Fibroblast of peridontal ligament (primary cell): ENCODE results near the gene RUNX2.

Experiments used
- DNase-seq: peaks from one replicate; pipeline ENCODE4 v3.0.0-alpha.2; 2010; ENCODE audit errors: extremely low read depth

RUNX2 gene

DNA sequence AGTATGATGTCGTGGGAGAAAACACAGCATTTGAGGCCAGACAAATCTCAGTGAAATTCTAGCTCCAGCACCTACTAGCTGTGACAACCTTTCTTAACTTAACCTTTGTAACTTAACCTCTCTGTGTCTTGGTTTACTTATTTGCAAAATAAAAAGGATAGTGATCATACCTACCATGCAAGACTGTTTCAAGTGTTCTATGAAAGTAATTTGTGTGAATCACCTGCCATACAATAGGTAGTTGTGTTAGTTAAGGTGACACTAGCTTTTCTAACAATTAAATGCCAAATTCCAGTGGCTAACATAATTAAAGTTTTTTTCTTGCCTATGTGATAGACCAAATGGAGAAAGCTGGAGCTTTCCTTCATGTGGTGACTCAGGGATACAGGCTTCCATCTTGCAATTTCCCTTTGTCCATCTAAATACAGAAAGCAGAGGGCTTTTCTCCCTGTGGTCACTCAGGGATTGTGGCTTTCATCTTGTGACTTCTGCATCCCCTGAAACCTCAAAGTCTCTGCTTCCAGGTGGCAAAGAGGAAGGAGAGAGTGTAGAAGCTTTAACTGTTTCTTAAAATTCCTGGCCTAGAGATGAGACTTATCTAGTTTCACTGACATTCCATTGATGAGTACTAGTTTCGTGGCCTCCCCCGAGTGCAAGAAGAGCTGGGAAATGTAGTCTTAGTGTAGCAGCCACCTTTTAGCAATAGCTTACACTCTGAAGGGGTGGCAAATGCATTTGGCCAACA, 376.1 kb downstream of the RUNX2 start:
- DNase-seq = peak; percentile 28

GRCh38 chr6:45705137-45705855, 377.2 kb downstream of the RUNX2 start:
- DNase-seq = no peak

GRCh38 chr6:45706319-45706718, 378.2 kb downstream of the RUNX2 start:
- no peak for DNase-seq

DNA sequence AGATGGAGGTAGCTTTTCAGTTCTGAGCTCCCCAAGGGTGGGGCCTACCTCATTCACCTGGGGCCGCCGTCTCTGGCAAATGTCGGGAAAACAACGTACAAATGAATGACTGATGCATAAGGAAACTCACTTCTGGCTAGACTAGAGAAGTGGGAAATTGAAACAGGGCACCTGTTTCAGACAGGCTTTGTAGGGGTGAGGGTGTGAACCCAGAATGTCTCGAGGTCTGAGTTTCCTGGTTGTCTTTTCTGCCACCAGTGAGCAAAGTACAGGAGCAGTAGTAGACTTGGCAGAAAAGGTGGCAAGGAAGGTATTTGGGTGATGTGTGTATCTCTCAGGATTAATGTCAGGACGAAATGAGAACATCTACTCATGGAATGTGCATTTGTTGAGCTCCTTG, 379.0 kb downstream of the RUNX2 start:
- no peak for DNase-seq

DNA sequence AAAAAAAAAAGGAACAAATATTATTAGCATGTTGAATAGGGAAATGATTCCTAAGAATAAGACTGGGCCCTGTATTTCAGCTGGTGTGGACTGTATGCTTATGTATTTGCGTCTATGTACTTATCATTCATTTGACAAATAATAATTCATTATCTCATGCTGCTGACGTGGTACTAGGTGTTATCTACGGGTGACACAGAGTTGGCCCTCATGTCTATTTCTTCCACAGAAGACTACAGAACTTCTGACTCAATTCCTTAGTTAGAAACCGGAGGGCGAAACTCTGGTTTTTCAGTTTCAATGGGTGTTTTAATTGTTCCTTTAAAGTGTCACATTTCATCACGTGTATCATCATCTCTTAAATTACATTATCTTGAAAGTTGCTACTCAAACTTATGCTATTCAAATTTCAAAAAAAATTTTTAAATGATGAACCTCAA, 381.7 kb downstream of the RUNX2 start:
- DNase-seq = no peak

DNA sequence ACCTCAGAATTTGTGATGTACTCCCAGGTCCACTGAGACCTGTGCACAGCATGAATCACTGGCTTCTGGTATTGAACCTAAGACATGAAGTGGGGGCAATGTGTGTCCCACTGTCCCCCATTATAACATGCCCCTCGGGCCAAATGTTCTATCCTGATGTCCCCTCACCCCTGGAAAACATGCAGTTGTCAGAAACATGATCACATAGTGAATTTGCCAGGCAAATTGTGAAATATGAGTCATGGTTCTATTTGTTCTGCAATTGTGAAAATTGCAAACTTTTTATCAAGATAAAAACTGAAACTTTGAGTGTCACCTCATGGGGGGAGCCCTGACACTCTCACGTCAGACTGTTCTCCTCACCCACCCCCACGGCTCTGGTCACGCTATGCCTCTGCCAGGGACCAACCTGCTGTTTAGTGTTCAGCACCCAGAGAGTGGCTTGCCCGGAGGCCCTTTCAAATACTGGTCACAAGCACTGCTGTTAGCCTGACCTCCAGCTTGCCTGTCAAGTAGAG, 382.2 kb downstream of the RUNX2 start:
- peak; percentile 67 for DNase-seq

DNA sequence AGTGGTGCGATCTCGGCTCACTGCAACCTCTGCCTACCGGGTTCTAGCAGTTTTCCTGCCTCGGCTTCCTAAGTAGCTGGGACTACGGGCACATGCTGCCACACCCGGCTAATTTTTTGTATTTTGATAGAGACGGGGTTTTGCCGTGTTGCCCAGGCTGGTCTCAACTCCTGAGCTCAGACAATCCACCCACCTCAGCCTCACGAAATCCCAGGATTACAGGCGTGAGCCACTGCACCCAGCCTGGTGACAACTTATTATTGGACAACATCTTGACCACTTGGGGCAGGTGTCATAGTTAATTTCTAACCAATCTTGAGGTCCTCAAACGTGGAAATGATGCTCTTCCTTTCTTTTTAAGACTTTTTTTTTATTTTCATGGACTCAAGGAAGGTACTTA, 383.9 kb downstream of the RUNX2 start:
- DNase-seq = no peak

DNA sequence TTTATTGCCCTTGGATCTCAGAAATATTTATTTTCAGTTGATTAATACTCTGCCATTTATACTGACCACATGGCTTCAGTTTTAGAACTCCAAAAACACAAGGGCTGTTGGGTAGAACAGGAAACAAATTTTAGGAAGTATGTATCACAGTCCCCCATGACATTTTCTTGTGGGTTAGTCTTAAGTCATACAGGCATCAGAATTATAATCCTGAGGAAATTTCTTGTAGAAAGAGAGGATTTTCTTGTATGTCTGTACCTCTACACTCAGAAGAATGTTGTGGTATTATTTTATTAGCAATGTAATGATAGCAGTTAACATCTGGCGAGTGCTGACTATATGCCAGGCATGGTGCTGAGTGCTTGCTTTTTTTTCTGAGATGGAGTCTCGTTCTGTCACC, 384.7 kb downstream of the RUNX2 start:
- no peak for DNase-seq
